CD14-positive monocyte (primary cell): ENCODE data around the gene HPS4. TPM values are rescaled to one million over a fixed set of nuclear protein-coding genes. Genes with fewer than 3 reads are reported as not detected.

Source experiments
- DNase-seq, 3 donors: peaks; one replicate each; pipeline ENCODE4 v3.0.0-alpha.2; 2011 to 2022
- H2AFZ ChIP-seq: 2 replicates; pipeline ENCODE4 v1.6.0; 2012; ENCODE audit warnings: mild to moderate bottlenecking, low read depth, low read length, inconsistent platforms; ENCODE audit not compliant: insufficient read depth, poor library complexity, severe bottlenecking
- H3K27ac ChIP-seq, 2 donors: 1 replicate in 1 of 2; 2 replicates in 1 of 2; pipeline ENCODE4 v1.5.1; 2012 to 2013; ENCODE audit warnings: low read length in 2 of 2, control low read depth in 1 of 2, inconsistent platforms in 1 of 2, low read depth in 1 of 2, mild to moderate bottlenecking in 1 of 2
- H3K27me3 ChIP-seq, 2 donors: one replicate each; pipeline versions ENCODE4 v1.6.0 to v1.6.1; 2011 to 2013; ENCODE audit warnings: low read length in 2 of 2; ENCODE audit not compliant: control insufficient read depth in 2 of 2, insufficient read depth in 2 of 2
- H3K36me3 ChIP-seq, 2 donors: replicated peaks in 1 of 2; 1 replicate in 1 of 2; 2 replicates in 1 of 2; pipeline versions ENCODE4 v1.5.1 to v1.6.1; 2012 to 2013; ENCODE audit warnings: low read length in 2 of 2, control low read depth in 1 of 2, inconsistent platforms in 1 of 2, mild to moderate bottlenecking in 1 of 2; ENCODE audit not compliant: insufficient read depth in 2 of 2, control insufficient read depth in 1 of 2
- H3K4me1 ChIP-seq, 2 donors: 1 replicate in 1 of 2; 2 replicates in 1 of 2; pipeline versions ENCODE4 v1.5.1 to v1.6.1; 2012 to 2013; ENCODE audit warnings: low read length in 2 of 2, control low read depth in 1 of 2, inconsistent platforms in 1 of 2, mild to moderate bottlenecking in 1 of 2, moderate library complexity in 1 of 2; ENCODE audit not compliant: insufficient read depth in 2 of 2, control insufficient read depth in 1 of 2
- H3K4me2 ChIP-seq: replicated peaks from 2 replicates; pipeline ENCODE3; 2012; ENCODE audit warnings: low read length, moderate library complexity, mild to moderate bottlenecking; ENCODE audit not compliant: poor library complexity, severe bottlenecking; ENCODE audit errors: extremely low read depth
- H3K4me3 ChIP-seq, 3 experiments: fragments of 200-600 bp in 1 of 3; sonication (generic) in 1 of 3; replicated peaks in 1 of 3; 1 replicate in 2 of 3; 2 replicates in 1 of 3; pipeline ENCODE4 v1.5.1; 2011 to 2013; ENCODE audit warnings: low read length in 3 of 3, mild to moderate bottlenecking in 3 of 3, control low read depth in 2 of 3, low read depth in 2 of 3, inconsistent platforms in 1 of 3, moderate library complexity in 1 of 3
- H3K79me2 ChIP-seq: 2 replicates; pipeline ENCODE4 v1.6.0; 2012; ENCODE audit warnings: mild to moderate bottlenecking, control low read depth, inconsistent platforms, low read length, moderate library complexity; ENCODE audit not compliant: insufficient read depth
- H3K9ac ChIP-seq: 2 replicates; pipeline ENCODE4 v1.6.0; 2017; ENCODE audit warnings: low read length, mild to moderate bottlenecking; ENCODE audit not compliant: insufficient read depth, poor library complexity, severe bottlenecking
- H3K9me3 ChIP-seq, 2 donors: replicated peaks in 1 of 2; 1 replicate in 1 of 2; 2 replicates in 1 of 2; pipeline versions ENCODE4 v1.5.1 to v1.6.1; 2012 to 2013; ENCODE audit warnings: low read length in 2 of 2, control low read depth in 1 of 2; ENCODE audit not compliant: control insufficient read depth in 1 of 2, insufficient read depth in 1 of 2
- H4K20me1 ChIP-seq: 2 replicates; pipeline ENCODE4 v1.6.0; 2012; ENCODE audit warnings: mild to moderate bottlenecking, low read length, control low read depth, moderate library complexity; ENCODE audit not compliant: insufficient read depth
- H3K27ac Mint-ChIP-seq, 7 donors: one replicate each; pipeline ENCODE4 v1.8.0; 2020; ENCODE audit warnings: mild to moderate bottlenecking in 7 of 7, mixed read lengths in 7 of 7, moderate library complexity in 6 of 7, inconsistent platforms in 2 of 7
- H3K27me3 Mint-ChIP-seq, 3 donors: one replicate each; pipeline ENCODE4 v1.8.0; 2021 to 2022; ENCODE audit warnings: low read depth in 3 of 3, mild to moderate bottlenecking in 3 of 3, mixed read lengths in 3 of 3, moderate library complexity in 3 of 3, inconsistent platforms in 1 of 3
- H3K36me3 Mint-ChIP-seq, 2 donors: one replicate each; pipeline ENCODE4 v1.8.0; 2020; ENCODE audit warnings: mixed read lengths in 2 of 2, inconsistent platforms in 1 of 2, mild to moderate bottlenecking in 1 of 2
- H3K4me1 Mint-ChIP-seq: one replicate; pipeline ENCODE4 v1.8.0; 2020; ENCODE audit warnings: mild to moderate bottlenecking, mixed read lengths
- H3K4me3 Mint-ChIP-seq, 2 donors: one replicate each; pipeline ENCODE4 v1.8.0; 2020; ENCODE audit warnings: mild to moderate bottlenecking in 2 of 2, mixed read lengths in 2 of 2, moderate library complexity in 1 of 2
- H3K9me3 Mint-ChIP-seq, 7 donors: one replicate each; pipeline ENCODE4 v1.8.0; 2020 to 2022; ENCODE audit warnings: mixed read lengths in 7 of 7, mild to moderate bottlenecking in 6 of 7, moderate library complexity in 6 of 7, inconsistent platforms in 2 of 7
- CTCF ChIP-seq: fragments of 200-600 bp; IDR thresholded peaks from one replicate; pipeline ENCODE4 v1.8.0; 2022; ENCODE audit warnings: antibody characterized with exemption, mild to moderate bottlenecking
- WGBS: methylation state at CpG from one replicate; pipeline ENCODE4 v1.1.5; 2013; ENCODE audit warnings: missing lambda C conversion rate; ENCODE audit not compliant: insufficient coverage; 5-methylcytosine and 5-hydroxymethylcytosine counted together
- intact Hi-C, 2 donors: fragments of 100-400 bp; cut with micrococcal nuclease; formaldehyde crosslinking; loops; one replicate each; pipeline versions ENCODE4 v1.15.0 to v1.15.1; 2023
- polyA plus RNA-seq, 3 donors: library from polyadenylated mRNA; depleted of rRNA in 1 of 3; unstranded in 2 of 3; stranded (reverse) in 1 of 3; fragments of 300-500 nt in 2 of 3; fragments of >200 nt in 1 of 3; fragmentation: Illumina TruSeq in 2 of 3; gene quantifications; 1 replicate in 2 of 3; 2 replicates in 1 of 3; pipeline ENCODE4 v1.2.3, GENCODE V29; 2012 to 2021

The HPS4 gene
- polyA plus RNA-seq, 3 donors: 5.7 to 21.6 (median 7.5) TPM

GRCh38 chr22:26479043-26479791 lies 4.4 kb downstream of the HPS4 start:
- Mint-ChIP-seq H3K9me3 (no peaks in the 10 kb centered on the region), H3K4me1 (peaks cover 84% of the 10 kb centered on the region), H3K36me3 (peaks cover 26% of the 10 kb centered on the region in 2 donors), H3K27me3 (no peaks in the 10 kb centered on the region), H3K4me3 (peak overlapping the region; percentile 58 to 89), H3K27ac (peak overlapping the region; percentile 45 to 85 (median 76))
- no peak for TF ChIP-seq CTCF
- intact Hi-C loops: no loop called here
- Histone ChIP-seq H3K9ac (peak overlapping the region; percentile 34), H2AFZ (peak overlapping the region; percentile 67), H3K9me3 (no peaks in the 10 kb centered on the region), H3K27ac (peak overlapping the region; percentile 19 to 68), H3K4me1 (peaks cover 81 to 90% of the 10 kb centered on the region in 2 donors), H3K79me2 (peaks cover 48% of the 10 kb centered on the region), H3K36me3 (peaks cover 0 to under 1% of the 10 kb centered on the region in 2 donors), H3K27me3 (no peaks in the 10 kb centered on the region), H3K4me2 (peak overlapping the region; percentile 73), H3K4me3 (peak overlapping the region; percentile 30 to 68 (median 40)), H4K20me1 (no peaks in the 10 kb centered on the region)
- 0% methylated on average over 6 of the region's 12 CpGs for WGBS
- DNase-seq: peak in 1 of 3 donors; percentile 16

- Mint-ChIP-seq H3K27ac (peak overlapping the region in 6 of 7 donors; percentile 2 to 84 (median 6)), H3K4me3 (no peak overlapping the region), H3K27me3 (peaks cover 0 to 4% (median 0%) of the 10 kb centered on the region in 3 donors), H3K36me3 (peaks cover 45% of the 10 kb centered on the region in 2 donors), H3K4me1 (peaks cover 73% of the 10 kb centered on the region), H3K9me3 (no peaks in the 10 kb centered on the region)
- 80% methylated on average over 1 of the region's 4 CpGs for WGBS
- peak in 1 of 3 donors; percentile 12 for DNase-seq
- Histone ChIP-seq H3K4me3 (no peak overlapping the region), H3K9ac (no peak overlapping the region), H2AFZ (no peak overlapping the region), H3K9me3 (no peaks in the 10 kb centered on the region), H3K27ac (peak overlapping the region in 1 of 2 donors; percentile 37), H3K4me2 (no peak overlapping the region), H4K20me1 (no peaks in the 10 kb centered on the region), H3K4me1 (peaks cover 67 to 78% of the 10 kb centered on the region in 2 donors), H3K79me2 (peaks cover 31% of the 10 kb centered on the region), H3K27me3 (no peaks in the 10 kb centered on the region), H3K36me3 (peaks cover 14 to 20% of the 10 kb centered on the region in 2 donors)
- intact Hi-C loops: no loop called here
- no peak for TF ChIP-seq CTCF
Observed at GRCh38 chr22:26477341-26477731, 6.2 kb downstream of the HPS4 start.
